ENCODE measurements around the gene SFXN5. TPM values are rescaled to one million over a fixed set of nuclear protein-coding genes. Genes with fewer than 3 reads are reported as not detected.

SFXN5 gene
- total RNA-seq, 4 donors from 2014 or later, result 22.9 to 55.4 (median 41.2) TPM

- Histone ChIP-seq H3K27me3 (no peaks in the 10 kb centered on the region), H3K4me3 (no peak overlapping the region), H3K4me1 (no peaks in the 10 kb centered on the region), H3K27ac (no peak overlapping the region), H3K9me3 (no peaks in the 10 kb centered on the region), H3K36me3 (peaks cover 0 to 2% (median 0%) of the 10 kb centered on the region in 3 donors)
- TF ChIP-seq CTCF (IDR thresholded peaks at IDR 0.05), result no peak
- TF ChIP-seq POLR2A (IDR thresholded peaks at IDR 0.05), result no peak
- DNase-seq, result peak in 2 of 3 donors; percentile 35 to 45
Observed at GRCh38 chr2:72999729-73000725, 71.5 kb downstream of the SFXN5 start.

- Histone ChIP-seq H3K27ac (no peak overlapping the region), H3K9me3 (no peaks in the 10 kb centered on the region), H3K36me3 (peaks cover 0 to 2% (median 0%) of the 10 kb centered on the region in 3 donors), H3K27me3 (no peaks in the 10 kb centered on the region), H3K4me1 (no peaks in the 10 kb centered on the region), H3K4me3 (no peak overlapping the region)
- no peak for TF ChIP-seq POLR2A (IDR thresholded peaks at IDR 0.05)
- TF ChIP-seq CTCF (IDR thresholded peaks at IDR 0.05), result no peak
- DNase-seq, result peak in 1 of 3 donors; percentile 37
Observed at GRCh38 chr2:72998724-72999123, 72.8 kb downstream of the SFXN5 start.

- no peak overlapping the region for H3K27ac ChIP-seq
- H3K27me3 ChIP-seq, result no peaks in the 10 kb centered on the region
- peak in 2 of 3 donors; percentile 10 to 37 for DNase-seq
- TF ChIP-seq CTCF (IDR thresholded peaks at IDR 0.05), result no peak
- TF ChIP-seq POLR2A (IDR thresholded peaks at IDR 0.05), result no peak
- no peaks in the 10 kb centered on the region for H3K4me1 ChIP-seq
- no peak overlapping the region for H3K4me3 ChIP-seq
- peaks cover 0 to 2% (median 0%) of the 10 kb centered on the region in 3 donors for H3K36me3 ChIP-seq
- H3K9me3 ChIP-seq, result no peaks in the 10 kb centered on the region
Observed at GRCh38 chr2:72998234-72998651, 73.3 kb downstream of the SFXN5 start.

- Histone ChIP-seq H3K27ac (no peak overlapping the region), H3K4me3 (no peak overlapping the region), H3K4me1 (no peaks in the 10 kb centered on the region), H3K36me3 (peaks cover 0 to 2% (median 0%) of the 10 kb centered on the region in 3 donors), H3K9me3 (no peaks in the 10 kb centered on the region), H3K27me3 (no peaks in the 10 kb centered on the region)
- TF ChIP-seq POLR2A (IDR thresholded peaks at IDR 0.05) (no peak), CTCF (IDR thresholded peaks at IDR 0.05) (no peak)
- peak in 1 of 3 donors; percentile 14 for DNase-seq
Observed at GRCh38 chr2:72996117-72996502, 75.4 kb downstream of the SFXN5 start.

GRCh38 chr2:72995430-72996116 is 75.9 kb downstream of the SFXN5 start:
- peaks cover 0 to 2% (median 0%) of the 10 kb centered on the region in 3 donors for H3K36me3 ChIP-seq
- TF ChIP-seq CTCF (IDR thresholded peaks at IDR 0.05), result no peak
- H3K27me3 ChIP-seq, result no peaks in the 10 kb centered on the region
- H3K9me3 ChIP-seq, result no peaks in the 10 kb centered on the region
- no peaks in the 10 kb centered on the region for H3K4me1 ChIP-seq
- DNase-seq, result peak in 2 of 3 donors; percentile 35 to 37
- no peak overlapping the region for H3K4me3 ChIP-seq
- H3K27ac ChIP-seq, result no peak overlapping the region

Measured in Peyer's patch (tissue), 4 donors.